Astrocyte of the spinal cord (primary cell): ENCODE data around the gene FGD6.

ENCODE experiments used
- DNase-seq: peaks from one replicate; pipeline ENCODE4 v3.0.0; 2011; ENCODE audit warnings: low read depth, low spot score
- H3K4me3 ChIP-seq: 2 replicates; pipeline ENCODE4 v1.5.1; 2011; ENCODE audit warnings: low read depth, mild to moderate bottlenecking, low read length, moderate library complexity
- in situ Hi-C: cut with HindIII; loops from 2 replicates; pipeline ENCODE4 v1.10.0; 2017; ENCODE audit warnings: low sequenced_read_pairs
- TF ChIP-seq, protein P1 (sequence below): IDR thresholded peaks from 2 replicates; pipeline ENCODE4 v1.5.1; 2012; ENCODE audit warnings: low read depth, mild to moderate bottlenecking, low read length, inconsistent platforms

FGD6 gene

DNA sequence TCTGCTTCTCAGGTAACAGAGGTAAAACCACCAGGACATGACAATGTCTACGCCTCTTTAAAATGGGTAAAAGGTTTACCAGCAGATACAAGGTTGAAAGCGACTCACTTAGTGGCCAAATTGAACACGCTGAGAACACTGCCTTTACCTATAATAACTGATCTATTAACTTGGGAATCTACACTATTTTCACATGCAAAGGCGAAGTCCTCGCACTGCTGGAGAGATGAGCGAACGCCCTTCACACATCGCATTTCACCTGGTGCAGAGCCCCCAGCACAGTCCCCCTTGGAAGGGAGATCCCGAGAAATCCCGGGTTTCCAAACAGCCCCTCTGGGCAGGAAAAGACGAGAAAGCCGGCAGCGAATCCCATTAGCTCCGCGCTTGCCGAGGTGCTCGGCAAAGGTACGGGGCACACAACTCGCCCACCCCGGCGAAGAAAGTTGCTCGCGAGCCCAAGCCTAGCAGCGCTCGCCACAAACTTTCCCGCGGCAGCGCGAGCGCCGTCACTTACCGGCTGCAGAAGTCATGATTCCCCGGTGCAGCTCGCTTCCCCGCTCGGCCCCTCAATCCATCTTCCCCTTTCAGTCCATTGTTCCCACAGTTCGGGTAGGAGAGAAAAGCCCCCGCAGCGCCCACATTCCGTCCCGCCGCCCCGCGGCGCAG lies 423 bp downstream of the FGD6 start:
- TF ChIP-seq, protein P1, sequence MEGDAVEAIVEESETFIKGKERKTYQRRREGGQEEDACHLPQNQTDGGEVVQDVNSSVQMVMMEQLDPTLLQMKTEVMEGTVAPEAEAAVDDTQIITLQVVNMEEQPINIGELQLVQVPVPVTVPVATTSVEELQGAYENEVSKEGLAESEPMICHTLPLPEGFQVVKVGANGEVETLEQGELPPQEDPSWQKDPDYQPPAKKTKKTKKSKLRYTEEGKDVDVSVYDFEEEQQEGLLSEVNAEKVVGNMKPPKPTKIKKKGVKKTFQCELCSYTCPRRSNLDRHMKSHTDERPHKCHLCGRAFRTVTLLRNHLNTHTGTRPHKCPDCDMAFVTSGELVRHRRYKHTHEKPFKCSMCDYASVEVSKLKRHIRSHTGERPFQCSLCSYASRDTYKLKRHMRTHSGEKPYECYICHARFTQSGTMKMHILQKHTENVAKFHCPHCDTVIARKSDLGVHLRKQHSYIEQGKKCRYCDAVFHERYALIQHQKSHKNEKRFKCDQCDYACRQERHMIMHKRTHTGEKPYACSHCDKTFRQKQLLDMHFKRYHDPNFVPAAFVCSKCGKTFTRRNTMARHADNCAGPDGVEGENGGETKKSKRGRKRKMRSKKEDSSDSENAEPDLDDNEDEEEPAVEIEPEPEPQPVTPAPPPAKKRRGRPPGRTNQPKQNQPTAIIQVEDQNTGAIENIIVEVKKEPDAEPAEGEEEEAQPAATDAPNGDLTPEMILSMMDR: no peak
- in situ Hi-C loops: no loop called here
- DNase-seq: no peak
- peak overlapping the region; percentile 88 for H3K4me3 ChIP-seq

DNA sequence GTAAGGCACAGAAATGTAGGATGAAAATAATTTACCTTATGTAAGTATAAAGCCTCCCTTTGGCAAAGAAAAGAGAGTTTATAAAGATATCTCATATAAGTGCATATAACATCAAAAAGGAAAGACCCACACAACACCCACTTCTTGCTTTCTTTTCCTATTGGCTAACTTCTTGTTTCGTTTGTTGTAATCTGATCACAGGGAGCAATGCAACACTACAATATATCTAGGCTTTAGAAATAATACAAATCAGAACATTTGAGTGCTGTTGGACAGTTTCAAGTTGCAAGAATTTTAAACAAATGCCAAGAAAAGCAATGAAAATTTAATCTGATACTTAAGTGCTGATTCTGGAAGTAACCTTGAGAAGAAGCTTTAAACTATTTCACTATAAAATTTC lies 1.3 kb downstream of the FGD6 start:
- TF ChIP-seq, protein P1: no peak
- DNase-seq: peak; percentile 76
- H3K4me3 ChIP-seq: peak overlapping the region; percentile 88
- in situ Hi-C loops: no loop called here

DNA sequence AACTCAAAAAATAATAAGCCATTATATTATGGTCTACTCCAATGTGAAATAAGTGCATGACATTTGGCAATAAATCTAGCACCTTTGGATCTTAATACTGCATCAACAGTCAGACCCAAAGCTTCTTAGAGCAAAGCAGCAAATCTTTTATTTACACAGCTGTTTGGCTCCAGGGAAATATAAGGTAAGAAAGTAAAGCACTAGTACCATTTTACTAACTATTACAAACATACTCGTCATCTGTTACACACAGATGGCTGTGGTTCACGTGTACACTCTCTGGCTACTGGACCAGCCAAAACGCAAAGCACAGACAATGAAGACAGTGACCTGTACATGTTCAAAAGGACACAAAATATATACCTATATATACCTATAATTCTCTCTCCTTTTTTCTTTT lies 2.8 kb downstream of the FGD6 start:
- TF ChIP-seq, protein P1: no peak
- in situ Hi-C loops: no loop called here
- no peak overlapping the region for H3K4me3 ChIP-seq
- DNase-seq: peak; percentile 31

DNA sequence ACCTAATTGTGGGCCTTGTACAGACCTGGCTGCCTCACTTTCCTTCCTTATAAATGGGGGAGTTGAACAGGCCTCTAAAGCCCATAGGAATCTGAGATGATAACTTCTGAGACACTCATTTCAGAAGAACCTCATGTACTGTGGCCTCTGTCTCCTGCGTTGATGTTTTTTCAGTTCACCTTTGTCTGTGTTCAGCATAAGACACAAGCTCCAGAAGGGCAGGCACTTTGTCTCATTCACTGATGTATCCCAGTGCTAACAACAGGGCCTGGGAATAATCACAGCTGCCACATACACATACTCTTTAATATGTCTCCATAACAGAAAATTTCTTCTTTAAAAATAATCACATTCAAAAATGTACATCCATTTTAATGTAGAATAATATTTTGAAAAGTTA lies 3.3 kb downstream of the FGD6 start:
- no peak for DNase-seq
- TF ChIP-seq, protein P1: no peak
- no peak overlapping the region for H3K4me3 ChIP-seq
- in situ Hi-C loops: no loop called here

DNA sequence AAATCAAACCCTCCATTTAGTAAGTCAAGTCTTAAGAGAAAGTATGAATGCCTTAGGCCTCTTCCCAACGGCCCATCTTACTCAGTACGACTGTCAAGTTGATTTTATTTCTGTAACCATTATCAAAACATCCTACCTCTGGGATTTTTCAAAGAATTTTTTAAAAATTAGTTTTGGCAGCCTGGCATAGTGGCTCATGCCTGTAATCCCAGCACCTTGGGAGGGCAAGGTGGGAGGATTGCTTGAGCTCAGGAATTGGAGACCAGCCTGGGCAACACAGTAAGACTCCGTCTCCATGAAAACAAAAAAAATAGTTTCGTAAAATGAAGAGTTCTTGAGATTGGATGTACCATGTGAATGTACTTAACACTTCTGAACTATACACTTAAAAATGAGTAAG lies 4.1 kb downstream of the FGD6 start:
- TF ChIP-seq, protein P1: no peak
- no peak for DNase-seq
- in situ Hi-C loops: no loop called here
- H3K4me3 ChIP-seq: no peak overlapping the region

DNA sequence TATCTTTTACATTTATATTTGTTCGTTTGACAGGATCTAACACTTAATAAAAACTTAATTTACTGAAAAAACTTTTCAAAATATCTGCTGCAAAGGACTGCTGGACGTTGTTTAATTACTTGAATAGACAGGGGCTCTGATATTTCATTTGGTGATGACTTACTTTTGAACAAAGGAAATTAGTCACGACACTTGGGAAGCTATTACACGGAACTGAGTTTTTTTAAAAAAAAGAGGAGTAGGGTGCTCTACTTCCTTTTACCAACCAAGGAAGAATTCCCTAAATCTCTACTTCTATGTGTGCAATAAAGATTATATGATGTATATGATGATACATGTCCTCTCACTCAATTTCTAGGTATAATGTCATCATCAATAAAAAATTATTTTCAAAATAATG lies 4.7 kb downstream of the FGD6 start:
- no peak overlapping the region for H3K4me3 ChIP-seq
- in situ Hi-C loops: no loop called here
- TF ChIP-seq, protein P1: no peak
- no peak for DNase-seq
